Measurements from ENCODE around the gene RPL12.

- TF ChIP-seq CTCF (IDR thresholded peaks at IDR 0.05) (no peak), POLR2A (IDR thresholded peaks at IDR 0.05) (peak; percentile 99 to 100)
Measured at GRCh38 chr9:127450830-127451607, at the start of gene RPL12, which contains the start of gene LRSAM1.
